NCI-H2196 treated with DMSO at 0.1 percent for 48 hours (cell line): ENCODE measurements around the gene GPR89B.
"Not testable (repeated sequence)": the region's sequence is repeated elsewhere in the genome, so short reads cannot be mapped to it uniquely, and the experiment has no call there.

Experiments
- DNase-seq: peaks from one replicate; lab custom pipeline; 2025; ENCODE audit not compliant: unreplicated experiment; lab: John Stamatoyannopoulos, UW

The GPR89B gene

GRCh38 chr1:147935296-147935695 lies 7.1 kb downstream of the GPR89B start:
- DNase-seq = not testable (repeated sequence)

DNA sequence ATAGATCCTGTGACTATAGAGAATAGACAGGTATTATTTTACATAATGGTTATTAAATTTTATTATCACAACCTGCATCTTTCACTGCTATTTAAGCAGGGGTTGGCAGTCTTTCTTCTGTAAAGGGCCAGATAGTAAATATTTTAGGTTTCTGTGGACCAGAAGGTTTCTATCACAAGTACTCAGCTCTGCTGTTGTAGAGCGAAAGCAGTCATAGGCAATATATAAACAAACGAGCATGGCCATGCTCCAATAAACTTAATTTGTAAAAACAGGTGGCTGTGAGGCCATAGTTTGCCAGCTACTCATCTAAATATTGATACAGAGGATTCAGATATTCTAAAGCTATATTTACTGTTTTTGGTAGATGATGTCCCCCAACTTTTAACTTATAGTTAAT lies 12.2 kb downstream of the GPR89B start:
- not testable (repeated sequence) for DNase-seq

DNA sequence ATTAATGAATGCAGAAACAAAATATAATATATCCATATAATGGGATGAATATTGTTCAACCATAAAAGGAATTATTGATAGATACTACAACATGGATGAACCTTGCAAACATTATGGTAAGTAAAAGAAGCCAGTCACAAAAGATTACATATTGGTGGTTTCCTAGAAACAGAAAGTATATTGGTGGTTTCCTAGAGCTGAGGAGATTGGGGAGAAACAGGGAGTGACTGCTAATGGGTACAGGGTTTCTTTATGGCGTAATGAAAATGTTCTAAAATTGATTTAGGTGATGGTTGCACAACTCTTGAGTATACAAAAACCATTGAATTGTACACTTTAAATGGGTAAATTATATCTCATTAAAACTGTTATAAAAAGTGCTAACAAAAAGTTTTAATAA lies 14.3 kb downstream of the GPR89B start:
- DNase-seq = not testable (repeated sequence)

GRCh38 chr1:147949517-147949916 lies 21.3 kb downstream of the GPR89B start:
- DNase-seq = not testable (repeated sequence)

DNA sequence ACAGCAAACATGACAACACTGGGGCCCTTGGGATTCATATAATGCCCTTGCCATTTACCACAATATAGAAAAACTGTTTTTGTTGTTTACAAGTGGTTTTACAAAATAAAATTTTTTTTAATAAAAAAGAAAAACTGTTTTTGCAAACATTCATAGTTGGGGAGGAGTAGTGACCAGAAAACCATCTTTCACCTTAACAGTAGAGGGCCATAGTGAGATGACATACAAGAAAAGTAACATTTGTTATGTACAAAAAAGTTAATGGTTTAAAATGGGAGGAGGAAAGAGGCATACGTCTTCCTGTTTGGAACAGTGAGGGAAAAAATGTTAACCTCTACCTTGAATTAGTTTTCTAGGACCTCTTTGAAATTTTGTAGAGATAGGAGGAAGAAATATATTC lies 30.7 kb downstream of the GPR89B start:
- not testable (repeated sequence) for DNase-seq

DNA sequence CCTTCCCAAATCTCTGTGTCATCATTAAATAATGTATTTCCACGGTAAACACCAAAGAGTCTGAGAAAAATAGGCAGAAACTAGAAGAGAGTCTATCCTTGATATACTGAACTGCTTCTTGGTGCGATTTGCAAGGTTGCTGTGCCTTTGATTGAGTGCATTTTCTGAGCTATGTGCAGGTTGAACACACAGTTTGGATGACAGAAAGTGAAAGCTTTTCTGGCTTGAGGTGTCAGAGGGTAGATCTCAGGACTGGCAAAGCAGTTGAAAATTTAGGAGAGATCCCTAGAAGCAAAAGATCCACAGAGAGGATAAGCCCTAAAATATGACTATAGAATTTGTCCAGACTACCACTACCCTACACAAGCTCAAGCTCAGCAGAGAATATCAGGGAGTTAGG lies 31.5 kb downstream of the GPR89B start:
- DNase-seq = not testable (repeated sequence)

- not testable (repeated sequence) for DNase-seq
Observed at GRCh38 chr1:147964575-147964974, 36.4 kb downstream of the GPR89B start.

DNA sequence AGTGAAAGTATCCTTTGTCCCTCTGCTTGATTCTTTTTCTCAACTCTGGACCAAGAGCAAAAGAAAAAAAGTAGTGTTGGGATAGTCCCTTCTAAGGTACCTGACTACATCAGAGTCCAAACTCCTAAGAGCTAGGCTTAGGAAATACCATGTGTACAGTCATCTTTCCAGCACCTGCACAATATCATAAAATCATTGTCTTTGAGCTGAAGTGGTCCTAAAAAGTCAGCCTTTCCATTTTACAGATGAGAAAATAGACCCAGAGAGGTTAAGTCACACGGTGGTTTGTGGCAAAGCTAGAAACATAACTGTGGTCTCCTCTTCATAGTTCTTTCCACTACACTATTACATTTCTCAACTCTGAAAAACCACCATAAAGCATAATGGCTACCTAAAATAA lies 38.4 kb downstream of the GPR89B start:
- DNase-seq = not testable (repeated sequence)

- DNase-seq = not testable (repeated sequence)
Observed at GRCh38 chr1:147978896-147979651, 50.9 kb downstream of the GPR89B start.

GRCh38 chr1:147985374-147985773 lies 57.2 kb downstream of the GPR89B start:
- not testable (repeated sequence) for DNase-seq

DNA sequence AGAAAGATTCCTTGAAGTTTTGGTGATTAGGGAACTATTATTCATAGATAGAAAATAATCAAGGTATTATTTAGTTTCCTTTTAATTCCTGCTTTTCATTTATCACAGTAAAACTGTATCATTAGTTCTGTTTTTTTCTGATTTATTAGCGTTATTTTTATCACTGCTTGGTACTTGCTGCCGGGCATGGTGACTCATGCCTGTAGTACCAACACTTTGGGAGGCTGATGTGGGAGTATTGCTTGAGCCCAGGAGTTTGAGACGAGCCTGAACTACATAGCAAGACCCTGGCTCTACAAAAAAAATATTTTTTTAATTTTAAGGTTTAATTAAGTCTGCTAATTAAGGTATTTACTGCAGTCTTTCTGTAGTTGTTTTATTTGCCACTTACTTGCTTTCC lies 59.7 kb downstream of the GPR89B start:
- DNase-seq = not testable (repeated sequence)

GRCh38 chr1:147992916-147993315 lies 64.7 kb downstream of the GPR89B start:
- DNase-seq = not testable (repeated sequence)

DNA sequence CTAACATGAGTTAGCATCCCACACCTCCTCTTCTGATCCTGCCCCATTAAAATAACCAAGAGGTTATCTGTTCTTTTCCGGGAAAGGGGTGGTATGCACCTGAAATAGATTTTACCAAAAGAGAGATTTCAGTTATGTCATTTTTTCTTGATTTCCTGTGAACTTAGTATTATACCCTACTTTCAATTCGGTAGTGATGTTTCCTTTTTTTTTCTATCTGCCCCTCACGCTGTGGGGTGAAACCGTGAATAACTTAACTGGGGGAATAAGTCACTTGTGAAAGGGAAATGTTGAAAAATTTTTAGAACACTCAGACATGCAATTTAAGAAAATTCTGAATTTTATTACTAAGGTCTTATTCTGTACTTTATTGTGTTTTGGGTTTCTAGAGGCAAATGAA lies 65.2 kb downstream of the GPR89B start:
- not testable (repeated sequence) for DNase-seq

DNA sequence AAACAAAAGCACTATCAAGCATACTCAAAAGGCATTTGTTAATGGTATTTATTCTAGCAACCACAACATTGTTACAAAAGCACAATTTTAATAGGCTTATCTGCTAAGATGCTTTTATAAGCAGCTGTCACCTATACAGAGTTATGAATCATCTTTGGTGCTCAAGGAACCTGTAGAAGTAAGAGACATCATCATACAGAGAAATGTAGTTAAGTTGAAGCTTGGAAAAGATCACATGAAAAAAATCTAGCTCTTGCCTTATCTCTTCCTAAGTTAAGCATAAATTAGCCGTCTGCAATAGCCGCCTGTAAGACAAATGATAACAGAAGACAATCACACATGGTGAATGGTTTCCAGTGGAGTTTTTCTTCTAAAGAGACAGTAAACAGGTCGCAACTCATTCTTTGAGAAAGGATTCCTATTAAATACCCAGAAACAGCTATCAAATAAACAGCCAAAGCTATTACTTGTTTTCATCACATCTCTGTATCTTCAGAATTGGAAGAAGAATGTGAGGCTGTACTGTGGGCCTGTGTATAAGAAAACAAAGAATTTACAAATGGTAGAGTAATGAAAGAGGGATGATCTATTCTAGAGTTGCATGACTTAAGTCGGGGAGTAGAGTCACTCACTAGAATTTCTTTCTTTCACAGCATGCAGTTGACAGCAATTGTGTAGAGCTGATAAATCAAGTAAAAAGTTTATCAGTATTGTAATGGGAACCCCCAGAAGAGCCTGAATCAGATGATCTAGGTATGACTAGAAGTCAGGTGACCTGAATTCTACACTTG lies 65.8 kb downstream of the GPR89B start:
- DNase-seq = not testable (repeated sequence)

DNA sequence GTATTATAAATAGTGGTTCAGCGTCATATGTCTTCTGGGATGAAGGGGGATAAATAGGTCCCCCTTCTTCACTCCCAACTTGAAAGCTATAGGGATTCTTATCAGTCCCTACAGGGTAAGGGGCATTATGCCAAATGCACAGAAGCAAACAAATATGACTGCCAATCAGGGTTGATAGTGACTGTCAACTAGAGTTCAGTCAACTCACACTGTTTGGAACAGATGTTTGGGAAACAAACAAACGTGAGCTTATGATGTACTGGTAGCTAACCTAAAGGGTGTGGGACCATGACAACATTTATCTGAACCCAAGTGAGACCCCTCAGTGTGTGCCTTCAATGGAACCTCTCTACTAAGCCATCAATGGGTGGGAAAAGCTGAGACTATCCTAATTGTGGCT lies 67.9 kb downstream of the GPR89B start:
- DNase-seq = not testable (repeated sequence)

DNA sequence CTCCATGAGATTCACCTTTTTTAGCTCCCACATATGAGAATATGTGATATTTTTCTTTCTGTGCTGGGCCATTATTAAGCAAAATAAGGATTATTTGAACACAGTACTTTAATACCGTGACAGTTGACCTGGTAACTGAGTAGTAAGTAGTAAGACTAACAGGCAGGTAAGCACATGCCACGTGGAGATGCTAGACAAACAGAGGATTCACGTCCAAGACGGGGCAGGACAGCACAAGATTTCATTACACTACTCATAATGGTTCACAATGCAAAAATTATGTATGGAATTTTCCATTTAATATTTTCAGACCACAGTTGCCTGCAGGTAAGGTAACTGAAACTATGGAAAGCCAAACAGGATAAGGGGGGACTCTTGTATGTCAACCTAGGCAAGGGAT lies 79.5 kb downstream of the GPR89B start:
- DNase-seq = not testable (repeated sequence)

DNA sequence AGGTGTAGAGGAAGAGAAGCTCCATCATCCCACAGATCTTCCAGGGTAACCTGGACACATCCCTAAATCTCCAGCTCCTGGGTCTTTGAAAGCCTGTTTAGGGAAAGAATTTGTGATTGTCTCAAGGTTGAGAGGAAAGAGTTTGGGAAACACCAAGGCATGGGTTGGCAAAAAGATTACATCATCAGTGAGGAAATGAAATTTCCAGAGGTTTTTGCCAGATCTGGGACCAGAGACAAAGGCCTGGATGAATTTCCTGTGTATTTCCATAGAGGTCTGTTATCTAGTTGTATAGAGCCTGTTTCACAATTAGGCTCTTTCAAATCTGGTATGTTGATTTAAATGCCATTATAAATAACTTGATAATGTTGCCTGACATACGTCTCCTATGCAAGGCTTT lies 82.3 kb downstream of the GPR89B start:
- no peak for DNase-seq

- not testable (repeated sequence) for DNase-seq
Observed at GRCh38 chr1:148013177-148014144, 85.2 kb downstream of the GPR89B start.

DNA sequence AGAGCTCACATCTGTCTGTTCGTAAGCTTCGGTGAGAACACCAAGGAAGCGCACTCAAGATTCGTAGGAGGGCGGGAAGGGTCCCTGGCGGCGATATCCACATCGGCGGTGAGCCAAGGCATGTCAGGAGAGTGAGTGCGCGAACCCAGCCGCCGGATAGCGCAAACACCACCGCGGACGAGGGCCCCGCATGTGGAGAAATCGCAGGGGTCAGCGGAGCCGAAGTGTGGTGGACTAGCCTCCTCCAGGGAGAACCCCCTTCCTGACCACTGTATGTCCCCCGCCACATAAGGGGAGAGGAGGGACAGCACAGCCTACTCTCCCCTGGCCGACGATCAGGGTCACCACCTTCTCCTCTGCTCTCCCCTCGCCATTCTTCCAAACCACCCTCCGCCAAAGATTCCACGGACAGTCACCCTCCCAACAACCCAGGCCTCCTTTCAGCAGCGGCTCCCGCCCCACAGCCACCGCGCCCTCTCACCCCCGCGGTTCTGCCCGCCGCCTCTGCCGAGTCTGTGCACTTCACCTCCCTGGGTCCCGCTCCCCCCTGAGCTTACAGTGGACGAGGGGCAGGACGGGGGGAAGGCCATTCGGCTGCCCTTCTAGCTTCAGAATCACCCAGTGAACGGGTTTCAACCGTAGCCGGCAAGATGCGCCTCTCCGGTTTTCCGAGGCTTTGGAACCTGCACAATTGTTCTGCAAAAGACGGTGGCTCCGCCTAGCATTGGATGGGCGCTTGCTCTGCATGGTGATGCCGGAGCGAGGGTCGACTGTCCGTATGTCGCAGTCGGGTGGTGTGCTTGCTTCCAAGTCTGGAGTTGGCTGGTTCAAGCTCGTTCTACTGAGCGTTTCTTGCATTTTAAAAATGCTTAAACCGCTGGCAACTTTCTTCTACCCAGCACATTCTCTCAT lies 86.3 kb downstream of the GPR89B start:
- not testable (repeated sequence) for DNase-seq

DNA sequence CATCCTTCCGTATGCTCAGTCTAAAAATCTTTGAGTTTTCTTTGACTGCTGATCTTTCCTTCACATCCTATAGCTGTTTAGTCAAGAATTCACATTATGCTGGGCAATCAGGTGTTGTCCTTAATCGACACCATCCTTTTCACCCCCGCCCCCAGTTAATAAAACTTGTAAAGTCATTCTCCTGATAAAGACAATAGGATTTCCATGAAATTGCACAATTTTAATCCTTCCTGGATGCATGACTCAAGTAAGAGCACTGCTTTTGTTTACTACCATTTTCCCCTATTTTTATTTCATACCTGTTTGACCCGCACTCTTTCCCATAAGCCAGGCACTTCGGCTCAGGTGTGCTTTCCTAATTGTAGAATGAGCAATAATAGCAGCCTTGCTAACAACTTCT lies 96.7 kb downstream of the GPR89B start:
- DNase-seq = not testable (repeated sequence)
